Muscle of arm (tissue), 14 donors: Measurements from ENCODE around the gene SFTPA1. TPM values are rescaled to one million over a fixed set of nuclear protein-coding genes. Genes with fewer than 3 reads are reported as not detected.
"Not testable (repeated sequence)": the region's sequence is repeated elsewhere in the genome, so short reads cannot be mapped to it uniquely, and the experiment has no call there.

Source experiments
- DNase-seq: peaks from one replicate; pipeline ENCODE4 v3.0.0-alpha.2; 2013
- long read RNA-seq, 11 donors: transcript quantifications; one replicate each; lab custom pipeline, GENCODE V29; 2026
- polyA plus RNA-seq, 12 donors: library from polyadenylated mRNA; unstranded; fragments of 120-200 nt; gene quantifications; one replicate each; pipeline ENCODE4 v1.2.1, GENCODE V29; 2013; ENCODE audit not compliant: insufficient read length in 12 of 12

Gene SFTPA1
- polyA plus RNA-seq: under 1 TPM in 1 of 12 donors, not detected in 11; 0.08 TPM
- long read RNA-seq, donor 1: 0 reads
- long read RNA-seq, donor 2: 0 reads
- long read RNA-seq, donor 3: 0 reads
- long read RNA-seq, donor 4: 0 reads
- long read RNA-seq, donor 5: 0 reads
- long read RNA-seq, donor 6: 0 reads
- long read RNA-seq, donor 7: 0 reads
- long read RNA-seq, donor 8: 0 reads
- long read RNA-seq, donor 9: 0 reads
- long read RNA-seq, donor 10: 0 reads
- long read RNA-seq, donor 11: 0 reads

- no peak for DNase-seq
Measured at GRCh38 chr10:79610601-79611191, at the start of gene SFTPA1. Gene SFTPA1, plus strand, starts transcription at chr10:79610939. Its CDS starts 887 bp downstream, at chr10:79611826.

- DNase-seq: no peak
Measured at GRCh38 chr10:79561257-79561656, 49.5 kb upstream of the SFTPA1 start.

- DNase-seq: peak; percentile 50
Measured at GRCh38 chr10:79562135-79562756, 48.5 kb upstream of the SFTPA1 start.

GRCh38 chr10:79563426-79563825 is 47.3 kb upstream of the SFTPA1 start:
- no peak for DNase-seq

- not testable (repeated sequence) for DNase-seq
Measured at GRCh38 chr10:79570624-79571023, 40.1 kb upstream of the SFTPA1 start.

GRCh38 chr10:79579361-79579760 is 31.4 kb upstream of the SFTPA1 start:
- DNase-seq: no peak

GRCh38 chr10:79581044-79581443 is 29.7 kb upstream of the SFTPA1 start:
- DNase-seq: no peak

GRCh38 chr10:79582096-79582495 is 28.6 kb upstream of the SFTPA1 start:
- DNase-seq: no peak

- DNase-seq: not testable (repeated sequence)
Measured at GRCh38 chr10:79582954-79583353, 27.8 kb upstream of the SFTPA1 start.

- no peak for DNase-seq
Measured at GRCh38 chr10:79583488-79584024, 27.2 kb upstream of the SFTPA1 start.

- DNase-seq: no peak
Measured at GRCh38 chr10:79585870-79586527, 24.7 kb upstream of the SFTPA1 start.

GRCh38 chr10:79586933-79587332 is 23.8 kb upstream of the SFTPA1 start:
- DNase-seq: no peak

GRCh38 chr10:79588800-79589199 is 21.9 kb upstream of the SFTPA1 start:
- DNase-seq: no peak

- DNase-seq: no peak
Measured at GRCh38 chr10:79593377-79593776, 17.4 kb upstream of the SFTPA1 start.

GRCh38 chr10:79594565-79594964 is 16.2 kb upstream of the SFTPA1 start:
- not testable (repeated sequence) for DNase-seq

GRCh38 chr10:79595510-79595909 is 15.2 kb upstream of the SFTPA1 start:
- DNase-seq: no peak

- not testable (repeated sequence) for DNase-seq
Measured at GRCh38 chr10:79599644-79600043, 11.1 kb upstream of the SFTPA1 start.

GRCh38 chr10:79601939-79602338 is 8.8 kb upstream of the SFTPA1 start:
- no peak for DNase-seq

- DNase-seq: no peak
Measured at GRCh38 chr10:79602953-79603352, 7.8 kb upstream of the SFTPA1 start.

- DNase-seq: no peak
Measured at GRCh38 chr10:79604294-79604693, 6.4 kb upstream of the SFTPA1 start.

GRCh38 chr10:79605308-79605707 is 5.4 kb upstream of the SFTPA1 start:
- no peak for DNase-seq
